ENCODE data around the gene GDPD3.
A peak's percentile ranks its signal among the peaks of the same experiment; 100 is the strongest.

The GDPD3 gene

GRCh38 chr16:30113031-30113710 lies at the start of gene GDPD3:
Gene GDPD3 (minus strand): TSS chr16:30113537. CDS start chr16:30113478, 59 bp downstream.
- peaks cover 19% of the 10 kb centered on the region for H3K36me3 Mint-ChIP-seq (ENCODE audit: insufficient read depth)
- H3K4me1 Mint-ChIP-seq: peaks cover 10% of the 10 kb centered on the region
- ATAC-seq (replicated peaks; ENCODE audit: extremely low read depth, poor library complexity, severe bottlenecking) (no peak), DNase-seq (ENCODE audit: low spot score in 2 of 2) (no peak)
- H3K27me3 Mint-ChIP-seq: no peaks in the 10 kb centered on the region
- no peak within 1 kb of the TSS for H3K4me3 Mint-ChIP-seq
- no peaks in the 10 kb centered on the region for H3K9me3 Mint-ChIP-seq
- H3K27ac Mint-ChIP-seq (ENCODE audit: low read depth): peak within 1 kb of the TSS; percentile 67

- H3K27me3 Mint-ChIP-seq: no peaks in the 10 kb centered on the region
- no peaks in the 10 kb centered on the region for H3K4me1 Mint-ChIP-seq
- no peak overlapping the region for H3K27ac Mint-ChIP-seq (ENCODE audit: low read depth)
- no peaks in the 10 kb centered on the region for H3K9me3 Mint-ChIP-seq
- DNase-seq (ENCODE audit: low spot score in 2 of 2) (no peak), ATAC-seq (replicated peaks; ENCODE audit: extremely low read depth, poor library complexity, severe bottlenecking) (no peak)
- no peak overlapping the region for H3K4me3 Mint-ChIP-seq
- no peaks in the 10 kb centered on the region for H3K36me3 Mint-ChIP-seq (ENCODE audit: insufficient read depth)
These were observed 43.9 kb upstream of the GDPD3 start for GRCh38 chr16:30157214-30157613.

GRCh38 chr16:30155188-30155587 lies 41.9 kb upstream of the GDPD3 start:
- H3K4me1 Mint-ChIP-seq: no peaks in the 10 kb centered on the region
- no peak for ATAC-seq (replicated peaks; ENCODE audit: extremely low read depth, poor library complexity, severe bottlenecking)
- H3K9me3 Mint-ChIP-seq: no peaks in the 10 kb centered on the region
- DNase-seq (ENCODE audit: low spot score in 2 of 2): no peak
- H3K27ac Mint-ChIP-seq (ENCODE audit: low read depth): no peak overlapping the region
- no peak overlapping the region for H3K4me3 Mint-ChIP-seq
- no peaks in the 10 kb centered on the region for H3K27me3 Mint-ChIP-seq
- no peaks in the 10 kb centered on the region for H3K36me3 Mint-ChIP-seq (ENCODE audit: insufficient read depth)

GRCh38 chr16:30152517-30152916 lies 39.2 kb upstream of the GDPD3 start:
- Mint-ChIP-seq H3K4me3 (no peak overlapping the region), H3K27ac (ENCODE audit: low read depth) (no peak overlapping the region), H3K27me3 (no peaks in the 10 kb centered on the region), H3K36me3 (ENCODE audit: insufficient read depth) (no peaks in the 10 kb centered on the region), H3K9me3 (no peaks in the 10 kb centered on the region), H3K4me1 (no peaks in the 10 kb centered on the region)
- DNase-seq (ENCODE audit: low spot score in 2 of 2) (no peak), ATAC-seq (replicated peaks; ENCODE audit: extremely low read depth, poor library complexity, severe bottlenecking) (no peak)

GRCh38 chr16:30151091-30151490 lies 37.8 kb upstream of the GDPD3 start:
- ATAC-seq (replicated peaks; ENCODE audit: extremely low read depth, poor library complexity, severe bottlenecking): no peak
- DNase-seq (ENCODE audit: low spot score in 2 of 2): no peak
- Mint-ChIP-seq H3K4me1 (no peaks in the 10 kb centered on the region), H3K9me3 (no peaks in the 10 kb centered on the region), H3K27ac (ENCODE audit: low read depth) (no peak overlapping the region), H3K4me3 (no peak overlapping the region), H3K27me3 (no peaks in the 10 kb centered on the region), H3K36me3 (ENCODE audit: insufficient read depth) (no peaks in the 10 kb centered on the region)

GRCh38 chr16:30149250-30149930 lies 36.1 kb upstream of the GDPD3 start:
- no peaks in the 10 kb centered on the region for H3K36me3 Mint-ChIP-seq (ENCODE audit: insufficient read depth)
- no peak for DNase-seq (ENCODE audit: low spot score in 2 of 2)

GRCh38 chr16:30147843-30148510 lies 34.6 kb upstream of the GDPD3 start:
- DNase-seq (ENCODE audit: low spot score in 2 of 2): no peak
- ATAC-seq (replicated peaks; ENCODE audit: extremely low read depth, poor library complexity, severe bottlenecking): no peak
- no peak overlapping the region for H3K27ac Mint-ChIP-seq (ENCODE audit: low read depth)
- H3K27me3 Mint-ChIP-seq: no peaks in the 10 kb centered on the region
- no peaks in the 10 kb centered on the region for H3K9me3 Mint-ChIP-seq
- H3K4me3 Mint-ChIP-seq: no peak overlapping the region
- peaks cover 6% of the 10 kb centered on the region for H3K4me1 Mint-ChIP-seq
- H3K36me3 Mint-ChIP-seq (ENCODE audit: insufficient read depth): no peaks in the 10 kb centered on the region

More at GRCh38 chr16:30149250-30149930, 36.1 kb upstream of the GDPD3 start:
- H3K4me3 Mint-ChIP-seq: no peak overlapping the region
- H3K4me1 Mint-ChIP-seq: no peaks in the 10 kb centered on the region
- no peaks in the 10 kb centered on the region for H3K27me3 Mint-ChIP-seq
- no peak for ATAC-seq (replicated peaks; ENCODE audit: extremely low read depth, poor library complexity, severe bottlenecking)
- no peak overlapping the region for H3K27ac Mint-ChIP-seq (ENCODE audit: low read depth)
- H3K9me3 Mint-ChIP-seq: no peaks in the 10 kb centered on the region

- DNase-seq (ENCODE audit: low spot score in 2 of 2): no peak
- H3K9me3 Mint-ChIP-seq: no peaks in the 10 kb centered on the region
- no peaks in the 10 kb centered on the region for H3K36me3 Mint-ChIP-seq (ENCODE audit: insufficient read depth)
- no peak overlapping the region for H3K4me3 Mint-ChIP-seq
- ATAC-seq (replicated peaks; ENCODE audit: extremely low read depth, poor library complexity, severe bottlenecking): no peak
- no peak overlapping the region for H3K27ac Mint-ChIP-seq (ENCODE audit: low read depth)
- H3K4me1 Mint-ChIP-seq: peaks cover 7% of the 10 kb centered on the region
- H3K27me3 Mint-ChIP-seq: no peaks in the 10 kb centered on the region
These were observed 32.3 kb upstream of the GDPD3 start for GRCh38 chr16:30145657-30146056.

- Mint-ChIP-seq H3K27ac (ENCODE audit: low read depth) (no peak overlapping the region), H3K4me1 (peaks cover 10% of the 10 kb centered on the region), H3K9me3 (no peaks in the 10 kb centered on the region), H3K27me3 (no peaks in the 10 kb centered on the region), H3K36me3 (ENCODE audit: insufficient read depth) (no peaks in the 10 kb centered on the region), H3K4me3 (no peak overlapping the region)
- DNase-seq (ENCODE audit: low spot score in 2 of 2) (no peak), ATAC-seq (replicated peaks; ENCODE audit: extremely low read depth, poor library complexity, severe bottlenecking) (no peak)
These were observed 31.6 kb upstream of the GDPD3 start for GRCh38 chr16:30144917-30145316.

GRCh38 chr16:30144017-30144416 lies 30.7 kb upstream of the GDPD3 start:
- ATAC-seq (replicated peaks; ENCODE audit: extremely low read depth, poor library complexity, severe bottlenecking): no peak
- Mint-ChIP-seq H3K27me3 (no peaks in the 10 kb centered on the region), H3K9me3 (no peaks in the 10 kb centered on the region), H3K36me3 (ENCODE audit: insufficient read depth) (peaks cover 2% of the 10 kb centered on the region), H3K4me1 (peaks cover 13% of the 10 kb centered on the region), H3K4me3 (no peak overlapping the region), H3K27ac (ENCODE audit: low read depth) (no peak overlapping the region)
- DNase-seq (ENCODE audit: low spot score in 2 of 2): no peak

GRCh38 chr16:30143347-30143702 lies 30.0 kb upstream of the GDPD3 start:
- Mint-ChIP-seq H3K9me3 (no peaks in the 10 kb centered on the region), H3K27me3 (no peaks in the 10 kb centered on the region), H3K4me3 (no peak overlapping the region), H3K4me1 (peaks cover 13% of the 10 kb centered on the region), H3K36me3 (ENCODE audit: insufficient read depth) (peaks cover 2% of the 10 kb centered on the region), H3K27ac (ENCODE audit: low read depth) (peak overlapping the region; percentile 47)
- no peak for ATAC-seq (replicated peaks; ENCODE audit: extremely low read depth, poor library complexity, severe bottlenecking)
- DNase-seq (ENCODE audit: low spot score in 2 of 2): no peak

- Mint-ChIP-seq H3K4me3 (no peak overlapping the region), H3K36me3 (ENCODE audit: insufficient read depth) (peaks cover 2% of the 10 kb centered on the region), H3K9me3 (no peaks in the 10 kb centered on the region), H3K4me1 (peaks cover 13% of the 10 kb centered on the region), H3K27ac (ENCODE audit: low read depth) (peak overlapping the region; percentile 47), H3K27me3 (no peaks in the 10 kb centered on the region)
- ATAC-seq (replicated peaks; ENCODE audit: extremely low read depth, poor library complexity, severe bottlenecking): peak; percentile 65
- DNase-seq (ENCODE audit: low spot score in 2 of 2): no peak
These were observed 29.5 kb upstream of the GDPD3 start for GRCh38 chr16:30142672-30143346.
